Measurements from ENCODE around the gene SOX13.

SOX13 gene

GRCh38 chr1:204062106-204062505 is 10.8 kb upstream of the SOX13 start:
- DNase-seq (ENCODE audit: low read depth): no peak
- no peak overlapping the region for H3K4me3 ChIP-seq (ENCODE audit: low read depth, low read length)
- no peak for TF ChIP-seq CTCF (IDR thresholded peaks at IDR 0.05; ENCODE audit: low read depth, low read length, missing control alignments)

GRCh38 chr1:204065174-204065985 is 7.5 kb upstream of the SOX13 start:
- DNase-seq (ENCODE audit: low read depth): no peak
- no peak overlapping the region for H3K4me3 ChIP-seq (ENCODE audit: low read depth, low read length)
- no peak for TF ChIP-seq CTCF (IDR thresholded peaks at IDR 0.05; ENCODE audit: low read depth, low read length, missing control alignments)

GRCh38 chr1:204065986-204066300 is 7.0 kb upstream of the SOX13 start:
- no peak overlapping the region for H3K4me3 ChIP-seq (ENCODE audit: low read depth, low read length)
- DNase-seq (ENCODE audit: low read depth): no peak
- no peak for TF ChIP-seq CTCF (IDR thresholded peaks at IDR 0.05; ENCODE audit: low read depth, low read length, missing control alignments)

GRCh38 chr1:204067935-204068334 is 5.0 kb upstream of the SOX13 start:
- DNase-seq (ENCODE audit: low read depth): no peak
- TF ChIP-seq CTCF (IDR thresholded peaks at IDR 0.05; ENCODE audit: low read depth, low read length, missing control alignments): no peak
- no peak overlapping the region for H3K4me3 ChIP-seq (ENCODE audit: low read depth, low read length)

- no peak for DNase-seq (ENCODE audit: low read depth)
- no peak for TF ChIP-seq CTCF (IDR thresholded peaks at IDR 0.05; ENCODE audit: low read depth, low read length, missing control alignments)
- no peak overlapping the region for H3K4me3 ChIP-seq (ENCODE audit: low read depth, low read length)
Observed at GRCh38 chr1:204069887-204070286, 3.0 kb upstream of the SOX13 start.

GRCh38 chr1:204070895-204071294 is 2.0 kb upstream of the SOX13 start:
- H3K4me3 ChIP-seq (ENCODE audit: low read depth, low read length): no peak overlapping the region

More at GRCh38 chr1:204070895-204071294, 2.0 kb upstream of the SOX13 start:
- TF ChIP-seq CTCF (IDR thresholded peaks at IDR 0.05; ENCODE audit: low read depth, low read length, missing control alignments): no peak
- DNase-seq (ENCODE audit: low read depth): no peak
